DOHH2 (cell line): ENCODE measurements around the gene ARID1B.

Experiments
- H3F3A ChIP-seq: fragments of 200-600 bp; sonication (generic), shearing (Covaris generic); 2 replicates; pipeline ENCODE4 v1.6.0; 2016; ENCODE audit warnings: antibody characterized with exemption, mild to moderate bottlenecking; ENCODE audit not compliant: control insufficient read depth, insufficient read depth
- H3K27ac ChIP-seq: fragments of 200-600 bp; sonication (generic); 2 replicates; pipeline ENCODE4 v1.5.1; 2014; ENCODE audit warnings: low read depth, mild to moderate bottlenecking, low read length, moderate library complexity
- H3K27me3 ChIP-seq: fragments of 200-600 bp; sonication (generic); 2 replicates; pipeline ENCODE4 v1.6.1; 2014; ENCODE audit warnings: mild to moderate bottlenecking, low read length, mixed read lengths; ENCODE audit not compliant: control insufficient read depth
- H3K36me3 ChIP-seq: fragments of 200-600 bp; sonication (generic); 2 replicates; pipeline ENCODE4 v1.6.1; 2014; ENCODE audit warnings: mild to moderate bottlenecking, low read length, moderate library complexity, mixed read lengths; ENCODE audit not compliant: control insufficient read depth
- H3K4me1 ChIP-seq: fragments of 200-600 bp; sonication (generic); 2 replicates; pipeline ENCODE4 v1.6.1; 2014; ENCODE audit warnings: mild to moderate bottlenecking, low read length, mixed read lengths; ENCODE audit not compliant: control insufficient read depth
- H3K4me2 ChIP-seq: fragments of 200-600 bp; sonication (generic); 2 replicates; pipeline ENCODE4 v1.6.0; 2014; ENCODE audit warnings: mild to moderate bottlenecking, low read length, moderate library complexity
- H3K4me3 ChIP-seq: fragments of 200-600 bp; sonication (generic); 2 replicates; pipeline ENCODE4 v1.5.1; 2014; ENCODE audit warnings: mild to moderate bottlenecking, low read length, mixed read lengths
- H3K79me2 ChIP-seq: fragments of 200-600 bp; sonication (generic); 2 replicates; pipeline ENCODE4 v1.6.1; 2014; ENCODE audit warnings: mild to moderate bottlenecking, low read length, mixed read lengths; ENCODE audit not compliant: control insufficient read depth
- H3K9me2 ChIP-seq: fragments of 200-600 bp; sonication (generic); replicated peaks from 2 replicates; pipeline ENCODE4 v1.6.1; 2014; ENCODE audit warnings: mild to moderate bottlenecking, low read length, mixed read lengths; ENCODE audit not compliant: control insufficient read depth
- H3K9me3 ChIP-seq: fragments of 200-600 bp; sonication (generic); 2 replicates; pipeline ENCODE4 v1.6.1; 2014; ENCODE audit warnings: antibody characterized with exemption, low read length, mixed read lengths; ENCODE audit not compliant: control insufficient read depth, insufficient read depth
- H4K20me1 ChIP-seq: fragments of 200-600 bp; sonication (generic); 2 replicates; pipeline ENCODE4 v1.6.0; 2014; ENCODE audit warnings: low read depth, mild to moderate bottlenecking, antibody characterized with exemption, low read length, moderate library complexity; ENCODE audit not compliant: control insufficient read depth, insufficient read depth
- CTCF ChIP-seq: fragments of 200-600 bp; sonication (generic); IDR thresholded peaks from one replicate; pipeline ENCODE4 v1.5.1; 2014; ENCODE audit warnings: antibody characterized with exemption, mild to moderate bottlenecking, low read depth, low read length; ENCODE audit not compliant: poor library complexity, severe bottlenecking
- EZH2phosphoT487 ChIP-seq: fragments of 200-600 bp; sonication (generic); IDR thresholded peaks from 2 replicates; pipeline ENCODE4 v1.6.1; 2017; ENCODE audit warnings: borderline replicate concordance, mild to moderate bottlenecking, antibody characterized with exemption, low read length, moderate library complexity, mixed read lengths

Gene ARID1B

GRCh38 chr6:157148391-157149323 is 371.5 kb downstream of the ARID1B start:
- H3K79me2 ChIP-seq: no peaks in the 10 kb centered on the region
- H4K20me1 ChIP-seq: peaks cover 3% of the 10 kb centered on the region; the same call in 1 of the 2 replicates
- H3F3A ChIP-seq: 0 out of 2 replicates have a peak, but pooled peaks cover 2% of the 10 kb centered on the region
- TF ChIP-seq CTCF: no peak
- no peak for TF ChIP-seq EZH2phosphoT487
- no peak overlapping the region for H3K4me2 ChIP-seq
- no peak overlapping the region for H3K27ac ChIP-seq
- H3K9me2 ChIP-seq: no peaks in the 10 kb centered on the region
- H3K36me3 ChIP-seq: peaks cover 47% of the 10 kb centered on the region
- no peaks in the 10 kb centered on the region for H3K27me3 ChIP-seq
- no peaks in the 10 kb centered on the region for H3K9me3 ChIP-seq
- no peak overlapping the region for H3K4me3 ChIP-seq
- H3K4me1 ChIP-seq: no peaks in the 10 kb centered on the region

GRCh38 chr6:157150076-157150475 is 372.9 kb downstream of the ARID1B start:
- TF ChIP-seq EZH2phosphoT487 (no peak), CTCF (no peak)
- H3K36me3 ChIP-seq: peaks cover 55% of the 10 kb centered on the region
- H3K9me3 ChIP-seq: no peaks in the 10 kb centered on the region
- H3K79me2 ChIP-seq: no peaks in the 10 kb centered on the region
- H3K4me3 ChIP-seq: no peak overlapping the region
- H3K9me2 ChIP-seq: no peaks in the 10 kb centered on the region
- H3K4me2 ChIP-seq: no peak overlapping the region
- no peaks in the 10 kb centered on the region for H3K27me3 ChIP-seq
- 0 out of 2 replicates have a peak, but pooled peaks cover 2% of the 10 kb centered on the region for H3F3A ChIP-seq
- H3K27ac ChIP-seq: no peak overlapping the region
- peaks cover 3% of the 10 kb centered on the region; the same call in 1 of the 2 replicates for H4K20me1 ChIP-seq
- H3K4me1 ChIP-seq: no peaks in the 10 kb centered on the region

- no peaks in the 10 kb centered on the region for H3K79me2 ChIP-seq
- no peaks in the 10 kb centered on the region for H3K9me2 ChIP-seq
- no peaks in the 10 kb centered on the region for H3K27me3 ChIP-seq
- TF ChIP-seq CTCF: no peak
- TF ChIP-seq EZH2phosphoT487: no peak
- H3K4me2 ChIP-seq: no peak overlapping the region
- no peaks in the 10 kb centered on the region for H4K20me1 ChIP-seq
- H3K9me3 ChIP-seq: no peaks in the 10 kb centered on the region
- no peaks in the 10 kb centered on the region for H3K4me1 ChIP-seq
- no peak overlapping the region for H3K27ac ChIP-seq
- 0 out of 2 replicates have a peak, but pooled peaks cover 2% of the 10 kb centered on the region for H3F3A ChIP-seq
- H3K4me3 ChIP-seq: no peak overlapping the region
- H3K36me3 ChIP-seq: peaks cover 59% of the 10 kb centered on the region
Observed at GRCh38 chr6:157151029-157151428, 373.9 kb downstream of the ARID1B start.
